Measurements from ENCODE around the gene MED23.

MED23 gene, protein sequence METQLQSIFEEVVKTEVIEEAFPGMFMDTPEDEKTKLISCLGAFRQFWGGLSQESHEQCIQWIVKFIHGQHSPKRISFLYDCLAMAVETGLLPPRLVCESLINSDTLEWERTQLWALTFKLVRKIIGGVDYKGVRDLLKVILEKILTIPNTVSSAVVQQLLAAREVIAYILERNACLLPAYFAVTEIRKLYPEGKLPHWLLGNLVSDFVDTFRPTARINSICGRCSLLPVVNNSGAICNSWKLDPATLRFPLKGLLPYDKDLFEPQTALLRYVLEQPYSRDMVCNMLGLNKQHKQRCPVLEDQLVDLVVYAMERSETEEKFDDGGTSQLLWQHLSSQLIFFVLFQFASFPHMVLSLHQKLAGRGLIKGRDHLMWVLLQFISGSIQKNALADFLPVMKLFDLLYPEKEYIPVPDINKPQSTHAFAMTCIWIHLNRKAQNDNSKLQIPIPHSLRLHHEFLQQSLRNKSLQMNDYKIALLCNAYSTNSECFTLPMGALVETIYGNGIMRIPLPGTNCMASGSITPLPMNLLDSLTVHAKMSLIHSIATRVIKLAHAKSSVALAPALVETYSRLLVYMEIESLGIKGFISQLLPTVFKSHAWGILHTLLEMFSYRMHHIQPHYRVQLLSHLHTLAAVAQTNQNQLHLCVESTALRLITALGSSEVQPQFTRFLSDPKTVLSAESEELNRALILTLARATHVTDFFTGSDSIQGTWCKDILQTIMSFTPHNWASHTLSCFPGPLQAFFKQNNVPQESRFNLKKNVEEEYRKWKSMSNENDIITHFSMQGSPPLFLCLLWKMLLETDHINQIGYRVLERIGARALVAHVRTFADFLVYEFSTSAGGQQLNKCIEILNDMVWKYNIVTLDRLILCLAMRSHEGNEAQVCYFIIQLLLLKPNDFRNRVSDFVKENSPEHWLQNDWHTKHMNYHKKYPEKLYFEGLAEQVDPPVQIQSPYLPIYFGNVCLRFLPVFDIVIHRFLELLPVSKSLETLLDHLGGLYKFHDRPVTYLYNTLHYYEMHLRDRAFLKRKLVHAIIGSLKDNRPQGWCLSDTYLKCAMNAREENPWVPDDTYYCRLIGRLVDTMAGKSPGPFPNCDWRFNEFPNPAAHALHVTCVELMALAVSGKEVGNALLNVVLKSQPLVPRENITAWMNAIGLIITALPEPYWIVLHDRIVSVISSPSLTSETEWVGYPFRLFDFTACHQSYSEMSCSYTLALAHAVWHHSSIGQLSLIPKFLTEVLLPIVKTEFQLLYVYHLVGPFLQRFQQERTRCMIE (N-terminal part only)

GRCh38 chr6:131627724-131628682, at the start of gene MED23:
TSS of gene MED23 (minus strand) at chr6:131628242. CDS start at chr6:131628049, 193 bp downstream.
- peak; percentile 97 for DNase-seq (ENCODE audit: low read depth)
- TF ChIP-seq CTCF (IDR thresholded peaks at IDR 0.05; ENCODE audit: low read depth, low read length): peak; percentile 99
- peak; percentile 76 for TF ChIP-seq MYC (IDR thresholded peaks at IDR 0.05; ENCODE audit: low read depth, low read length)
- TF ChIP-seq, protein P1, sequence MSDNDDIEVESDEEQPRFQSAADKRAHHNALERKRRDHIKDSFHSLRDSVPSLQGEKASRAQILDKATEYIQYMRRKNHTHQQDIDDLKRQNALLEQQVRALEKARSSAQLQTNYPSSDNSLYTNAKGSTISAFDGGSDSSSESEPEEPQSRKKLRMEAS (IDR thresholded peaks at IDR 0.05; ENCODE audit: low read depth, low read length): peak; percentile 42
- TF ChIP-seq POLR2A (IDR thresholded peaks at IDR 0.05; ENCODE audit: extremely low read depth, insufficient read length): peak; percentile 82
- H3K4me3 ChIP-seq (ENCODE audit: low read depth, low read length): peak within 1 kb of the TSS; percentile 98

- no peak for TF ChIP-seq CTCF (IDR thresholded peaks at IDR 0.05; ENCODE audit: low read depth, low read length)
- H3K4me3 ChIP-seq (ENCODE audit: low read depth, low read length): no peak overlapping the region
- no peak for DNase-seq (ENCODE audit: low read depth)
Observed at GRCh38 chr6:131673184-131673583, 45.1 kb upstream of the MED23 start.

DNA sequence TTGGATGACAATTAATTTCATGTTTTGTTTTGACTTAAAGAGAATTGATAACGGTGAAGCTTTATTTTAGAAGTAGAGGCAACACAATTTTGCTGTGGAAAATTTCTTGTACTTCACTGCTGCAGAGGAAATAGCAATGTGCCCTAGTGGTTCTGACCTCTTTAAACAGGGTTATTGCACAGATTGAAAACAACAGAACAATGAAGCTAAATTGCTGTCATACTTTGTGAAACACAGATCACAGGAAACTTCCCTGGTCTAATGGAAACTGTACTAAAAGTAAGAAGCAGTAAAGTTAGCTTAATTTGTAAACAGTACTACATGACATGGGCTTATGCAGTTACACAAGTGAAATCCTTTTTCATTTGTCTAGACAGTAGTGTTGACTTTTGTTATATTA, 41.8 kb upstream of the MED23 start:
- H3K4me3 ChIP-seq (ENCODE audit: low read depth, low read length): no peak overlapping the region
- no peak for DNase-seq (ENCODE audit: low read depth)
- TF ChIP-seq, protein P1 (IDR thresholded peaks at IDR 0.05; ENCODE audit: low read depth, low read length): no peak
- TF ChIP-seq MYC (IDR thresholded peaks at IDR 0.05; ENCODE audit: low read depth, low read length): no peak
- TF ChIP-seq POLR2A (IDR thresholded peaks at IDR 0.05; ENCODE audit: extremely low read depth, insufficient read length): no peak
- TF ChIP-seq CTCF (IDR thresholded peaks at IDR 0.05; ENCODE audit: low read depth, low read length): no peak

- no peak overlapping the region for H3K4me3 ChIP-seq (ENCODE audit: low read depth, low read length)
- no peak for DNase-seq (ENCODE audit: low read depth)
- TF ChIP-seq, protein P1 (IDR thresholded peaks at IDR 0.05; ENCODE audit: low read depth, low read length): no peak
- TF ChIP-seq CTCF (IDR thresholded peaks at IDR 0.05; ENCODE audit: low read depth, low read length) (no peak), POLR2A (IDR thresholded peaks at IDR 0.05; ENCODE audit: extremely low read depth, insufficient read length) (no peak), MYC (IDR thresholded peaks at IDR 0.05; ENCODE audit: low read depth, low read length) (no peak)
Observed at GRCh38 chr6:131663578-131664165, 35.6 kb upstream of the MED23 start.
